GM21723 (cell line): ENCODE data around the gene SPIRE1.
"Not testable (repeated sequence)": the region's sequence is repeated elsewhere in the genome, so short reads cannot be mapped to it uniquely, and the experiment has no call there.

ENCODE experiments used
- ATAC-seq: cut with Tn5 transposase; IDR thresholded peaks from one replicate; pipeline ENCODE4 v1.9.1; 2021; ENCODE audit warnings: mild to moderate bottlenecking, moderate library complexity; ENCODE audit not compliant: unreplicated experiment

Gene SPIRE1

DNA sequence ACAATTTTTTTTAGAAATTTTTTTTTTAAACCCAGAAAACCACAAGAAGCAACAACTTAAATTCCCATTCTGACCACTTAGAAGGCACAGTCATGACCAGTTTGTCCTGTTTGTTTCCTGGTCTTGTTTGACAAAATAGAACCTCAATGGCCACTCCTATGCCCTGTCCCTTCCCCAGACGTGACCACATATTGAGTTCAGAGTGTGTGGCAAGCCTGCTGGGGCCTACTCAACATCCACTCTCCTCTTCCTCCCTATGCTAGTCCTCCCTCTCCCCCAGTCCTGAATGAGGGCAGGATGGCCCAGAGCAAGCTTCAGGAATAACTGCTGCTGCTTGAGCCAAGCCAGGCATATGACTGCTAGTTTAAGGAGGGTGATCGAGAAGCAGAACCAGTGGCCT, 160.6 kb downstream of the SPIRE1 start:
- no peak for ATAC-seq

DNA sequence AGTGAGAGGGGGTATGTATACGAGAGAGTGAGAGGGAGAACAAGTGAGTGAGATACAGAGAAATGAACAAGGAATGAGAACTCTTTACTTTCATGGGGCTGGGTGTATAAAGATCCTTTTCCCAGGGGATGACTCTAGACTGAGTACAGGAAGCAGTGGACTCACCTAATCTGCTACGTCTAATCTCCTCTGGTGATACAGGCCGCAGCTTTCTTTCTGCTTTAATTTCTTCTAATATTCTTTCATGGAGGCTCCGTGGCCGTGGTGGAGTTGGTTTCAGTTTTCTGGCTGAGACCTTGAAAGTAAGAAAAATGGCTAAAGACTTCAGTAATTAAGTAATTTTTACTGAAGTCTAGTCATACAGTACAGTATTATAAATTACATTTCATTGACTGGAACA, 165.0 kb downstream of the SPIRE1 start:
- ATAC-seq: no peak

DNA sequence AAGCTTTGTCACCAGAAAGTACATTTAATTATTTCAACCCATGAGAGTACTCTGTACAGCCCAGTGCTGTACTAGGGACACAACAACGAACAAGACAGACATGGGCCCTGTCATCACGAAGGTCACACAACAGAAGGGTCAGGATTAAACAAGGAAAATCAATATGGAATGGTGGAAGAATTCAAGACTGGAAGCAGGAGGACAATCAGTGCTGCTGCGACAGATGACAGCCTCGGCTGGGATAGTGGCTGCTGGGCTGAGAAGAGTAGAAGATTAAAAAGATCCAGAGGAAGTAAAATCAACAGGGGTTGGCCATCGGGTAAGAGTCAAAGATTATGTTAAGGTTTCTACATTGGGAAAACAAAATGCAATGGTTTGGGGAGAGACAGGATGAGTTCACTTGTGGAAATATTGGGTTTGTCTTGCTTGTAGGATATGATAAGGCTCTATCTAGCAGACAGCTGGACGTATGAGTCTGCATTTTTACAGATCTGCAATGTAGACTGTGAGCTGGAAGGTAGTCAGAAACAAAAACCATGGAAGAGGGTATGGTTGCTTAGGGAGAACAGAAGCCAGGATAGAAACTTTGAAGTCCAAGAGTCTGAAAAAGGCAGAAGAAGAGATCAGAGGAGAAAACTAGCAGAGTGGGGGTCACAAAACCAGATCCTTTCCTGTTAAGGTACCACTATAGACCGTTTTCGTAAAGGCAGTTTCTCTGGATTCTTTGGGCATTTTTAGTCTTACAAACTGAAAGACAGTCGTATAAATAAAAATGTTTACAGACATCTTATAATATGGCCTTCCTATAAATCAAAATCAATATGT, 166.1 kb downstream of the SPIRE1 start:
- no peak for ATAC-seq

DNA sequence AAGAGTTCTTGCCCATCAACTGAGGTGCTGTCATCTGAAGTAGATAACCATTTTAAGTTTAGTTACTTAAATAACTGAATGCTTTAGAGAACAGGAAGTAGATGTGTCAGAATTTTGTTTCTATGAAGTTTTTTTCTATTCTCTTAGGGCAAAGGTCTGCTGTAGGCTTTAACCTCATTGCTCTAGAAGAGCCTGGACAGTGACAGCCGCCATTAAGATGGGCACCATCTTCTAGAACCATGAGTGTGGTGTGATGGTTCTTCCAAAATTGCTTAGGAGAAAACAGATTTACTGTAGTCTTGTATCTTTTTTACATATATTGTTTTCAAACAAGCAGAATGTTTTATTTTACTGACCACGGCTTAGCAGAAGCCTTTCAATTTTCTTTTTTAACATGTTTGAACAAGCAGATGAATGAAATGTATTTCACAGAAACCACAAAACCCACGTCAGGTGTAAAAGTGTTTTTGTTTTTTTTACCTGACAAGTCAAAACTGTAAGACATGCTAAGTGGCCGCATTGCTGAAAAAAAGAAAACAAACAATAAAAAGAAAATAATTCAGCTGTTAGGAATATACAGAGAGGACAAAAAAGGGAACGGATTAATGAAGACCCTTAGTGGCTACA, 172.3 kb downstream of the SPIRE1 start:
- no peak for ATAC-seq

DNA sequence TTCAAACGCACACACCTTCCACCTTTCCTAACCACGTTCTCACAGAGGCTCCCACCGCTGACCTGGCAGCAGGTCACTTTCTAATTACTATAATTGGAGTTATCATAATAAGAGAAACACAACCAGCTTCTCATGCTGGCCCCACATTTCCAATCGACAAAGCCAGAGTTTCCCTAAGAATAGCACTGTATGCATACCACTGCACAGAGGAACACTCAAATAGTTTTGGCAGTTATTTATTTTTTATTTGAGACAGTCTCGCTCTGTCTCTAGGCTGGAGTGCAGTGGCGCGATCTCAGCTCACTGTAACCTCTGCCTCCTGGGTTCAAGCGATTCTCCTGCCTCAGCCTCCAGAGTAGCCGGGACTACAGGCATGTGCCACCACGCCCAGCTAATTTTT, 176.0 kb downstream of the SPIRE1 start:
- not testable (repeated sequence) for ATAC-seq

DNA sequence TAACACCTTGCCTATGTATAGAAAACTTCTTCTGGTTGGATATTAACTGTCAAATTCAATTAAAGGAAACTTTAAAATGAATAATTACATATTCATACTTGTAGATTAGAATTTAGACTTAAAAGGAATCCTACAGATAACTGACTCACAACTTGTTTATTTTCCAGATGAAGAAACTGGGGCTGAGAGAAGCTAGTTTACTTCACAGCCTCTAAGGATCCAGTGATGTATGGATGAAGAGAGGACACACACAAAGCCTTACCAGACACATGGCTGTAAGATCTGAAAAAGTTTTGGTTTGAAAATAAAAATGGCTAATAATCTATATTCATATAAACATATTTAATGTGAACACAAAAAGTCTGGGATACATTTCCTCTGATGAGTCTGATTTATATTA, 177.9 kb downstream of the SPIRE1 start:
- no peak for ATAC-seq

DNA sequence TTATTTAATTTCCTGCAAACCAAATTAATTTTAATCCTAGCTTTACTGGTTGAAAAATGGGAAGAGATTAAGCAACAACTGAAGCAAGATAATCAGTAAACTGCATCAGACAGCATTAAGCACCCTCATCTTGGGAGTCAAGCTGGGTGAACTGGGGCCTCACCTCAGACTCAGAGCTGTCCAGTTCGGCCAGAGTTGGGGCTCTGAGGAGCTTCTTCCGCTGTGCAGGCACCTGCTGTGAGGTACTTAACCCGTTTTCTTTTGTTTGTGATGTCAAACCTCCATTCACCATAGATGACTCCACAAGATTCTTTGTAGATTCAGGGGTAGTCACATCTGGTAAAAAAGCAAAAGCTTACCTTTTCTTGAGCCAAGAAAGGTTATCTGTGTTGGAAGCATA, 178.4 kb downstream of the SPIRE1 start:
- ATAC-seq: no peak

DNA sequence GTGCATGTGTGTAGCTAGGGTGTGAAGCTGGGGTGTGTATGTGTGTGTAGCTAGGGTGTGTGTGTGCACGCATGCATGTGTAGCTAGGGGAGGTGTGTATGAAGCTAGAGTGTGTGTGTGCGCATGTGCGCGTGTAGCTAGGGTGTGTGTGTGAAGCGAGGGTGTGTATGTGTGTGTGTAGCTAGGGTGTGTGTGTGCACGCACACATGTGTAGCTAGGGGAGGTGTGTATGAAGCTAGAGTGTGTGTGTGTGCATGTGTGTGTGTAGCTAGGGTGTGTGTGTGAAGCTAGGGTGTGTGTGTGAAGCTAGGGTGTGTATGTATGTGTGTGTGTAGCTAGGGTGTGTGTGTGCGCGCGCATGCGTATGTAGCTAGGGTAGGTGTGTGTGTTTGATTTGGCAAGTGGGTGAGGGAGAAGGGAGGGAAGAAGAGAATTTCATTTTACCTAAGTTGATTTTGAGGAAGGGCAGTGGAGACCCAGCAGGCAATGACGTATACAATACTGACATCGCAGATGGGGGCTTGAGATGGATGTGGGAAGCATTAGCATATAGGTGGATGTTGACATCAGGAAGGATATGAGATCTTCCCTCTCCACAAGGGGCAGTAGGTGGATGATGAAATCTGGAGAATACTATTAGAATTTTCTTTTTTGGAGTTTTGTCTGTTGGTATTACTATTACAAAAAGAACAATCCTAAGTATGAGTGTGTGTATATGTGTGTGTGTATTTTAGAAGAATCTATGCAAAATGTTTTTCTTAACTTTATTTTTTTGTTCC, 179.4 kb downstream of the SPIRE1 start:
- ATAC-seq: no peak

DNA sequence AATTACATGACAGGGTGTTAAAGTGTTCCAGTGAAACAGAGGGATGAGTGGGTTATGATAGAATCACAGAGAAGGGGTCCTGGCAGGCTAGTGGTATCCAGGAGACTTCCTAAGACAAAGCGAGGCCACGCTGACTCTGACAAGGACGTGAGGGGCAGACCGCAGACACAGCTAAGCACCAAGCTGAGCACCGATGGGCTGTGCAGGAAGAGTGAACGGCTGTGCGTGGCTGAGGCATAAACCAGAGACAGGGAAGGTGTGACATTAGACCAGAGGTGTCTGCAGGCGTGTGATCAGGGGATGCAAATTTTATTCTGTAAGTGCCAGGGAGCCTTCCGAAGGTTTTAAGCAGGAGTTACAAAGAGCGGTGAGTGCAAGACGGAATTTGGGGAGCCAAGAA, 180.3 kb downstream of the SPIRE1 start:
- ATAC-seq: no peak

DNA sequence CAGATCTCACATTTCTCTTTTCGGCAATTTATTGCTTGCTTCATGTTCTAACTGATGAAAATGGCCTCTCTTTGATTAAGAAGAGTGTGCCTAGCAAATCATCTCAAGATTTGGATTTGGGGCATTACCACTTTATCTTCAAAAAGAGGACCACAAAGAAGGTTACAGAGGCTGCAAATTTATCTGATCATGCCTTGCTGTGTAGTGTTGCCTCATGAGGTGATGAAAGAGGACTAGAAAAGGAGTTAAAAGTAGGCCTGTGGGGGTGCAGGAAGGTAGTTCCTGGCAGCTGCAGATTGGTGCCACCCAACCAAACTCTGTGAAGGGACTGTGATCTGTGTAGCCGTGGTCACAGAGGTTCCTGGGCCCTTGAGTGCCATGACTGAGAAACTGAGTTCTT, 181.0 kb downstream of the SPIRE1 start:
- no peak for ATAC-seq

DNA sequence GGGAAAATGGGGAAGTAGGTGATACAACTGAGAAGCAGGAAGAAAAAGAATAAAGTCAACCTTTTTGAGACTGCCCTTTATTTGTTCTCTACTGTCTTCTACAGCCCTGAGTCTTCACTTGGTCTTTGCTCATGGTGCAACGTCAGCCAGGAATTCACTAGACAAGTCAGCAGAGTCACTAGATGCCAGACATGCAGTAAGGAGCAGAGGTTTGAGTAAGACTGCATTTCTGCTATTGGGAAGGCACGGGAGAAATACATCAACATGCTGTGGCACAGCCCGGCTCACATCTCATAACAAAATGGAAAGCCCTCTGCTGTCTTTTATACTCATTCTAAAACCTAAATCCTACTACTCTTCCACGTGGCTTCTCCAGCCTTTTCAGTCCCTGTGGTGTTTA, 183.0 kb downstream of the SPIRE1 start:
- ATAC-seq: no peak

DNA sequence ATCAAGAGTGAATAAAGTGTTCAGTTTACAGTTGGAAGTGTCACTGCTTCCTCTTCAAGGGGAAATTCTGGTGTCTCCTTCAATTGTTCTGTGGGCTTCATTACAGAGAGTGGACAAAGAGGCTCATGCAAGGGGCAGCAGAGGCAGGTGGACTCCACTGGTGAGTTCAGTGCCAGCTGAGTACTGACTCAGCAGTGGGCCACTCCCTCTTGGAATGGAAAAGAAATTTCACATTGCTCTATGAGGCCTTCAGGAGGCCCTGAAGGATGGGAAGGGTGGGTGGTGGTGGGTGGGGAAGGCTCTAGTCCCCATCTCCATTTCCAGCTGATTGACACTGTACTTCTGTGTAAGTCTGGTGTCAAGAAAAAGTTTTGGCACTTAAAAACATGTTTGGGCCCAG, 183.8 kb downstream of the SPIRE1 start:
- ATAC-seq: no peak

DNA sequence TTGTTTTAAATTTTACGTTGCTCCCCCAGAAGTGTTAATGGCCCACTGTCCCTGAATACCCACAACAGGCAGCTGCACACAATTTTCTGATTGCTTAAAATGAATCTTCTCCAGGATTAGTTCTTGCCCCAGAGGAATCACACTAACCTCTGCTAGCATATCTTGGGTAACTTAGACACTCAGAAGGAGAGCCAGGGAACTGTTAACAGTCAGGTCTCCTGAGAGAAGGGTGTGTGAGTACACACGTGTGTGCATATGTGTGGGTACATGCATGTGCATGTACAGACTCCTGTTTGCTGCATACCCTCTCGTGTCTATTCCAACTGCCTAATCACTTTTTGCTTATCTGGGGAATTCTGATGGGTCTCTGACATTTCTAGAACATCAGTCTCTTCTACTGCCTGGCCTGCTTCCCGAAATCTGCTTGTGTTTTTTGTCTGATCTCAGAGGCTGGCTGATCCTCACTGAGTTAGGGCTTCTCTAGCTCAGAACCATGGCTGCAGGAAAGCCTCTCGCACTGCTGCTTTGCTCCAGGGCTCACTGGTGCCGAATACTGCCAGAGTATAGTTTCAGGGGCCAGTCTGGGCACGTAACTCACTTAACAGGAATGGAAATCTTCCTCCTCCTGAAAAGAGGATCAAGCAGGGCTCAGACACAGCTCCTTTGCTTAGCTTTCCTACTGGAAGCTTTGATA, 187.4 kb downstream of the SPIRE1 start:
- no peak for ATAC-seq

DNA sequence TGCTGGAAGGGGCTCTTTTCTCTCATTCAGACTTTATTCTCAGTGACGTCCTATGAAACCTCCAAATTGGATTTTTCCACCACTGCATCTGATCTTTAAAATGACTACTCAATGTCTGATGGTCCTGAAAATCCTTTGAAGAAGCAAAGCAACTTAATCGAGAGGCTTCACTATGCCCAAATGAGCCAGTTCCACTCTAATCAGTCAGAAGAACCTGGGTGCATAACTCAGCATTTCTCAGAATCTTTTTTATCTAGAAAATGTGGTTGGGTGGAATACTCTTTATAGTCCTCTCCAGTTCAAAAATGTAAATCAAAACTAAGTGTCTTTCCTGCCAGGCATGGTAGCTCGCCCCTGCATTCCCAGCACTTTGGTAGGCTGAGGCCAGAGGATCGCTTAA, 189.5 kb downstream of the SPIRE1 start:
- no peak for ATAC-seq

DNA sequence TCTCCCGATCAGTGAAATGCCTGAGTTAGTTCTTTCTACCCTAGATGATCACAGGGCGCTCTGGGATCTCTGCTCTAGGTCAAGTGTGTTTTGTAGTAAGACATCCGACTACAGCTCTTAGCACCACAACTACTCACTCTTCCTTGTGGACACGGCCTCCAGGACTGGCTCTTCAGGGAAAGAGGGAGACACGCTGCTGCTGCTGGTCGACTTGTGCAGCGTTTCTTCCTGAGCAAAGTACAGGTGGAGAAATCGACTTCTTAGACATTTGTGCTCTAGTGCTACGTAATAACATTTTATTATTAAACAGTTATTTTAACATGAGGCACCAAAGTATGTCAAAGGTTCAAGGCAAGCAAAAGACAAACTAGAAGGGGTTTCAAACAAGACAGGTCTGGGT, 193.2 kb downstream of the SPIRE1 start:
- no peak for ATAC-seq

DNA sequence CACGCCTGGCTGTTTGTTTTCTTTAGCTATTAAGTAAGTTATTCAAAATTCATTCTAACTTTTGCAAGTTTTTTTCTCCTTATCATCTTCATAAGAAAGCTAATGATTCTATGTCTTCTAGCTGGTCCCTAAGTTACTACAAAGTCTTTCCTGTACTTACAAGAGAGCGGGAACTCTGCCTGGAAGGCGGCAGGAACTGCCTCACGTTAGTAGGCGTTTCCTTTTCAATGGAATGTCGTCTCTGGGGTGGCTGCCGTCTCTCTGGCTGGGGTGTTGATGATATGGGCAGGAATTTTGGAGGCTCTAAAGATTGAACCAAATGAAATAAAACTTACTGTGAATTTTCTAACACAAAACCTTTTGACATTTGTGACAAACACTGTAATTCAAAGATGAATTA, 194.7 kb downstream of the SPIRE1 start:
- no peak for ATAC-seq

DNA sequence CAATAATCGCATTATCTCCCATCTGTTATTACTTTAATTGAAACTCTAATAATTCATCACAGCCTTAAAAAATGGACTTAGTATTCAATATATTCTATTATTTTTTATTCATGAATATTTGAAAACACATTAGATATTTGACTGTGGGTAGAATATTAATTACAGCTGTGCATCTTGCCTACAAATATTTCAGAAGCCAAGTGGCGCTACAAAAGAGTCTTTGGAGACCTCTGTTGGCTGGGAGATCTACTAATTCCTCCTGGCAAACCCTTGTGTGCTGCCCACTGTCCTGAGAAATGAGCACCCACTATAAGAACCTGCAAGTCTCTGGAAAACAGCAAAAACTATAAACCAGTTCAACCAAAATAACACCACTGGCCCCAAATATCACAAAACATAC, 195.7 kb downstream of the SPIRE1 start:
- ATAC-seq: no peak

DNA sequence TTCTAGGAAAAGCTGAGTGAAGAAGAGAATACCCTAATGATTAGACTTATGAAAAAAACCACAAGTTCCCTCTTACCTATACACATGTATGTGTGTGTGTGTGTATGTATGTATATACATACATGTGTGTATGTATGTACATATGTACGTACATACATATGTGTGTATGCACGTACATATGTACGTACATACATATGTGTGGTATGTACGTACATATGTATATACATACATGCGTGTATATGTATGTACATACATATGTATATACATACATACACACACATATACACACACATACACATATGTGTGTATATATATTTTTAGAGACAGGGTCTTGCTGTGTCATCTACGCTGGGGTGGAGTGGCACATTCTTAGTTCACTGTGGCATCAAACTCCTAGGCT, 196.6 kb downstream of the SPIRE1 start:
- no peak for ATAC-seq

DNA sequence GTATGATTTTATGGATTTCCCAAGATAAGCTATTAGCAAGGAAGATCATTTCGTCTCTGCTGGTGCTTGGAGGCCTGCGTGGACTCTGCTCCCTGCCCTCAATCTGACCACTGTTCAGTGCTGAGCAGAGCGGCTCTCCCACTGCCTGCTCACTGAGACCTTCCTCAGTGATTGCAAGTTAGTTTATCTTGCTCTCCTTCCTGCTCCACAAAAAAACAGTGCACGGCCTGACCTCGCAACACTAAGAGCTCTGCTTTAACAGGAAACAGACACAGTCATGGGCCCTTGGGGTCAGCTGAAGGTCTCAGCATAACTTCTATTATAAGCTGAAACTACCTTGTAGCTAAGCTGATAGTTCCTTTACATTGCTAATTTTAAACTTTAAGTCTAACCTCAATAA, 197.0 kb downstream of the SPIRE1 start:
- no peak for ATAC-seq

DNA sequence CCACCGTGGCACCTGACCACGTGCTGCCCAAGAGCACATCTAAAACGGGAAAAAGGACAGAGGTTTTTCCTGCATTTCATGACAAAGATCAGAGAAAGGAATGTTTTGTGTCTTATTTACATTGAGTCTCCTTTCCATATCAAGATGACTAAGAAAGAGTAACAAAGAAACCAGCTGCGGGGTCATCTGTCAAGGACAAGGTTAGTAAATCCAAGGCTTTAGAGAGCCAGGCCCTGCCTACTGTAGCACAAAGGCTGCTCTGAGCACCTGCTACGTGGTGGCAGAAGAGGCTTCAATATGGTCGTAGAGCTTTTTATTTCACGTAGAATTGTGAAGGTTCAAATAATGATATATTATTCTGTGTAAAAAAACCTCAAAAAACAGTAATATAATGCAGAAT, 199.1 kb downstream of the SPIRE1 start:
- ATAC-seq: no peak

DNA sequence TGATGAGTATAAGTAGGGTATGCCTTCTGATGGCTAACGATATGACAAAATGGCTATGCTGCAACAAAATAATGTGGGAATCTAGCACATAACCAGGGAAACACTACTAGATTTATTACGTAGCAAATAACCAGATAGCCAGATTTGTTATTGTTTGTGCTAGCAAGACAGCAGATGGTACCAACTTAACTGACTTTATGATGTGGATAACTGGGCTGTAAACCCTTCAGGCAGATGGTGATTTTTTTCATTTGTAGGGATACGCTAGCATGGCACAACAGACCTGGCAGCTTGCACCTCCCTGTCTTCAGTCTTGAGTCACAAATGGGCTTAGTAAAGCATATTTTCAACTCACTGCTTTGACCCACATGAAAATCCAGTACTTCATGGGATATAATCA, 201.5 kb downstream of the SPIRE1 start:
- ATAC-seq: no peak
